Measurements from ENCODE around the gene CCDC91.

- TF ChIP-seq, protein P1, sequence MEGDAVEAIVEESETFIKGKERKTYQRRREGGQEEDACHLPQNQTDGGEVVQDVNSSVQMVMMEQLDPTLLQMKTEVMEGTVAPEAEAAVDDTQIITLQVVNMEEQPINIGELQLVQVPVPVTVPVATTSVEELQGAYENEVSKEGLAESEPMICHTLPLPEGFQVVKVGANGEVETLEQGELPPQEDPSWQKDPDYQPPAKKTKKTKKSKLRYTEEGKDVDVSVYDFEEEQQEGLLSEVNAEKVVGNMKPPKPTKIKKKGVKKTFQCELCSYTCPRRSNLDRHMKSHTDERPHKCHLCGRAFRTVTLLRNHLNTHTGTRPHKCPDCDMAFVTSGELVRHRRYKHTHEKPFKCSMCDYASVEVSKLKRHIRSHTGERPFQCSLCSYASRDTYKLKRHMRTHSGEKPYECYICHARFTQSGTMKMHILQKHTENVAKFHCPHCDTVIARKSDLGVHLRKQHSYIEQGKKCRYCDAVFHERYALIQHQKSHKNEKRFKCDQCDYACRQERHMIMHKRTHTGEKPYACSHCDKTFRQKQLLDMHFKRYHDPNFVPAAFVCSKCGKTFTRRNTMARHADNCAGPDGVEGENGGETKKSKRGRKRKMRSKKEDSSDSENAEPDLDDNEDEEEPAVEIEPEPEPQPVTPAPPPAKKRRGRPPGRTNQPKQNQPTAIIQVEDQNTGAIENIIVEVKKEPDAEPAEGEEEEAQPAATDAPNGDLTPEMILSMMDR (IDR thresholded peaks at IDR 0.05; ENCODE audit: low read depth, low read length) = no peak
- no peak for TF ChIP-seq EZH2phosphoT487 (IDR thresholded peaks at IDR 0.05; ENCODE audit: low read depth)
Measured at GRCh38 chr12:28294300-28294699, 104.0 kb downstream of the CCDC91 start.
